B cell (primary cell): ENCODE measurements around the gene HCRTR2. TPM values are rescaled to one million over a fixed set of nuclear protein-coding genes. Genes with fewer than 3 reads are reported as not detected.

Source experiments
- ATAC-seq: fragments of 200-7000 bp; cut with Tn5 transposase; one replicate; pipeline ENCODE4 v1.10.0; 2021; ENCODE audit warnings: low read depth, mild to moderate bottlenecking, moderate number of reproducible peaks, moderate library complexity
- CTCF ChIA-PET: fragments of 350-600 bp; sonication (Branson Sonifier 250); formaldehyde crosslinking; loops from one replicate; lab custom pipeline; 2021; ENCODE audit warnings: antibody characterized with exemption, inconsistent platforms; lab: Charles Lee
- POLR2A ChIA-PET: fragments of 350-600 bp; sonication (Branson Sonifier 250); formaldehyde crosslinking; loops from one replicate; lab custom pipeline; 2021; ENCODE audit warnings: antibody characterized with exemption; lab: Charles Lee
- DNase-seq: peaks from one replicate; pipeline ENCODE4 v3.0.0; 2013
- H2AFZ ChIP-seq: 2 replicates; pipeline ENCODE4 v1.6.1; 2012; ENCODE audit warnings: mild to moderate bottlenecking, low read depth, low read length; ENCODE audit not compliant: insufficient read depth, poor library complexity, severe bottlenecking
- H3K27ac ChIP-seq, 2 donors: 1 replicate in 1 of 2; 2 replicates in 1 of 2; pipeline ENCODE4 v1.5.1; 2012 to 2013; ENCODE audit warnings: low read length in 2 of 2, mild to moderate bottlenecking in 2 of 2, moderate library complexity in 1 of 2
- H3K27me3 ChIP-seq, 4 experiments: fragments of 200-600 bp in 1 of 4; sonication (generic) in 1 of 4; replicated peaks in 1 of 4; 1 replicate in 2 of 4; 2 replicates in 2 of 4; pipeline versions ENCODE4 v1.6.1 to v1.7.0; 2013 to 2016; ENCODE audit warnings: low read length in 3 of 4, mild to moderate bottlenecking in 2 of 4, mixed read lengths in 1 of 4, moderate library complexity in 1 of 4; ENCODE audit not compliant: insufficient read depth in 4 of 4, control insufficient read depth in 3 of 4; ENCODE audit errors: control extremely low read depth in 1 of 4
- H3K36me3 ChIP-seq, 2 experiments: replicated peaks in 1 of 2; 1 replicate in 1 of 2; 2 replicates in 1 of 2; pipeline versions ENCODE4 v1.6.1 to v1.7.1; 2013; ENCODE audit warnings: low read length in 1 of 2; ENCODE audit not compliant: insufficient read depth in 2 of 2, control insufficient read depth in 1 of 2; ENCODE audit errors: control extremely low read depth in 1 of 2, extremely low read depth in 1 of 2
- H3K4me1 ChIP-seq, 2 donors: fragments of 200-600 bp in 1 of 2; sonication (generic) in 1 of 2; 1 replicate in 1 of 2; 2 replicates in 1 of 2; pipeline versions ENCODE4 v1.5.1 to v1.6.1; 2013 to 2017; ENCODE audit warnings: low read length in 2 of 2; ENCODE audit not compliant: control insufficient read depth in 2 of 2, insufficient read depth in 2 of 2
- H3K4me2 ChIP-seq: replicated peaks from 2 replicates; pipeline ENCODE3; 2012; ENCODE audit warnings: mild to moderate bottlenecking, low read depth, low read length; ENCODE audit not compliant: poor library complexity, severe bottlenecking
- H3K4me3 ChIP-seq, 5 experiments: fragments of 200-600 bp in 1 of 5; sonication (generic) in 1 of 5; 1 replicate in 3 of 5; 2 replicates in 2 of 5; pipeline versions ENCODE4 v1.5.1 to v1.7.0; 2011 to 2016; ENCODE audit warnings: low read length in 4 of 5, mild to moderate bottlenecking in 4 of 5, low read depth in 2 of 5, control low read depth in 1 of 5, moderate library complexity in 1 of 5; ENCODE audit not compliant: insufficient read depth in 1 of 5; ENCODE audit errors: control extremely low read depth in 1 of 5, extremely low read depth in 1 of 5
- H3K79me2 ChIP-seq: fragments of 200-600 bp; sonication (generic); one replicate; pipeline ENCODE4 v1.6.0; 2016; ENCODE audit warnings: low read length; ENCODE audit not compliant: control insufficient read depth, insufficient read depth
- H3K9ac ChIP-seq: fragments of 200-600 bp; sonication (generic); 2 replicates; pipeline ENCODE4 v1.6.1; 2017; ENCODE audit warnings: mild to moderate bottlenecking, low read length, moderate library complexity
- H3K9me3 ChIP-seq, 3 donors: one replicate each; pipeline versions ENCODE4 v1.6.1 to v1.7.1; 2013; ENCODE audit warnings: low read length in 2 of 3; ENCODE audit not compliant: control insufficient read depth in 2 of 3, insufficient read depth in 1 of 3; ENCODE audit errors: control extremely low read depth in 1 of 3
- H4K20me1 ChIP-seq: 2 replicates; pipeline ENCODE4 v1.6.0; 2012; ENCODE audit warnings: mild to moderate bottlenecking, low read length; ENCODE audit not compliant: insufficient read depth, control insufficient read depth, poor library complexity, severe bottlenecking
- H3K27ac Mint-ChIP-seq: one replicate; pipeline ENCODE4 v1.8.0; 2021; ENCODE audit warnings: mixed read lengths
- H3K27me3 Mint-ChIP-seq: one replicate; pipeline ENCODE4 v1.8.0; 2021; ENCODE audit warnings: mixed read lengths
- H3K4me1 Mint-ChIP-seq: one replicate; pipeline ENCODE4 v1.8.0; 2021; ENCODE audit warnings: mixed read lengths
- H3K4me3 Mint-ChIP-seq: one replicate; pipeline ENCODE4 v1.8.0; 2021; ENCODE audit warnings: mixed read lengths
- H3K9me3 Mint-ChIP-seq: one replicate; pipeline ENCODE4 v1.8.0; 2022; ENCODE audit warnings: mixed read lengths; ENCODE audit not compliant: insufficient read depth
- CTCF ChIP-seq: fragments of 200-600 bp; IDR thresholded peaks from one replicate; pipeline ENCODE4 v1.8.0; 2022; ENCODE audit warnings: antibody characterized with exemption, mild to moderate bottlenecking
- EZH2 ChIP-seq: IDR thresholded peaks from 2 replicates; pipeline ENCODE4 v1.6.1; 2012; ENCODE audit warnings: borderline replicate concordance, low read depth, mild to moderate bottlenecking, moderate library complexity, low read length; ENCODE audit not compliant: insufficient read depth, poor library complexity, severe bottlenecking
- WGBS: methylation state at CpG from one replicate; pipeline ENCODE4 v1.1.5; 2013; ENCODE audit warnings: missing lambda C conversion rate; ENCODE audit not compliant: insufficient coverage; 5-methylcytosine and 5-hydroxymethylcytosine counted together
- intact Hi-C: fragments of 100-400 bp; cut with micrococcal nuclease; formaldehyde crosslinking; loops from one replicate; pipeline ENCODE4 v1.10.0; 2022
- polyA plus RNA-seq: library from polyadenylated mRNA; depleted of rRNA; stranded (reverse); fragments of >200 nt; gene quantifications from 2 replicates; pipeline ENCODE4 v1.2.3, GENCODE V29; 2012
- total RNA-seq, 2 donors: library from RNA; stranded (reverse); fragments of 120-200 nt in 1 of 2; gene quantifications; 1 replicate in 1 of 2; 2 replicates in 1 of 2; pipeline versions ENCODE4 v1.2.3 to v1.2.4, GENCODE V29; 2013 to 2022

The HCRTR2 gene
- total and polyA plus RNA-seq, 2 donors (not counting 1 experiment from before 2014, with no cell fraction given) = not detected

GRCh38 chr6:55212156-55212555 lies 37.8 kb downstream of the HCRTR2 start:
- ATAC-seq = no peak
- no CpG with 5 or more reads among the region's 2 CpGs for WGBS
- no peaks in the 10 kb centered on the region for H3K36me3 ChIP-seq
- Mint-ChIP-seq H3K4me3 (no peak overlapping the region), H3K9me3 (peaks cover 10% of the 10 kb centered on the region), H3K27me3 (no peaks in the 10 kb centered on the region), H3K4me1 (no peaks in the 10 kb centered on the region), H3K27ac (no peak overlapping the region)
- H3K4me2 ChIP-seq = no peak overlapping the region
- CTCF ChIA-PET = no interaction called here
- H2AFZ ChIP-seq = no peak overlapping the region
- no peaks in the 10 kb centered on the region for H3K79me2 ChIP-seq
- no peaks in the 10 kb centered on the region for H3K4me1 ChIP-seq
- POLR2A ChIA-PET = no interaction called here
- H3K9me3 ChIP-seq = peaks cover 0 to 5% (median 0%) of the 10 kb centered on the region in 3 donors
- no peak overlapping the region for H3K27ac ChIP-seq
- DNase-seq = no peak
- no peak for TF ChIP-seq CTCF
- TF ChIP-seq EZH2 = no peak
- no peak overlapping the region for H3K4me3 ChIP-seq
- intact Hi-C loops = no loop called here
- no peaks in the 10 kb centered on the region for H4K20me1 ChIP-seq
- H3K27me3 ChIP-seq = no peaks in the 10 kb centered on the region
- no peak overlapping the region for H3K9ac ChIP-seq

GRCh38 chr6:55220961-55221360 lies 46.6 kb downstream of the HCRTR2 start:
- ChIA-PET CTCF (no interaction called here), POLR2A (no interaction called here)
- H3K27ac ChIP-seq = no peak overlapping the region
- Mint-ChIP-seq H3K27me3 (no peaks in the 10 kb centered on the region), H3K4me3 (no peak overlapping the region), H3K4me1 (no peaks in the 10 kb centered on the region), H3K27ac (no peak overlapping the region), H3K9me3 (peaks cover 14% of the 10 kb centered on the region)
- WGBS = 100% methylated on average over 1 of the region's 3 CpGs
- intact Hi-C loops = no loop called here
- H4K20me1 ChIP-seq = no peaks in the 10 kb centered on the region
- no peaks in the 10 kb centered on the region for H3K79me2 ChIP-seq
- no peak for TF ChIP-seq EZH2
- TF ChIP-seq CTCF = no peak
- DNase-seq = no peak
- H3K9me3 ChIP-seq = peaks cover 0 to 8% (median 0%) of the 10 kb centered on the region in 3 donors
- no peaks in the 10 kb centered on the region for H3K27me3 ChIP-seq
- H3K9ac ChIP-seq = no peak overlapping the region
- no peaks in the 10 kb centered on the region for H3K36me3 ChIP-seq
- H2AFZ ChIP-seq = no peak overlapping the region
- no peak for ATAC-seq
- no peaks in the 10 kb centered on the region for H3K4me1 ChIP-seq
- no peak overlapping the region for H3K4me2 ChIP-seq
- no peak overlapping the region for H3K4me3 ChIP-seq
